DND-41 (cell line): ENCODE results near the gene FAP.

Experiments
- ATAC-seq: fragments of 200-7000 bp; cut with Tn5 transposase; 3 replicates; pipeline ENCODE4 v1.9.1; 2021; ENCODE audit warnings: low read depth; ENCODE audit not compliant: insufficient read depth
- DNase-seq: peaks from one replicate; pipeline ENCODE4 v3.0.0-alpha.2; 2020
- H2AFZ ChIP-seq: 2 replicates; pipeline ENCODE4 v1.6.0; 2012; ENCODE audit warnings: low read depth, low read length
- H3K27ac ChIP-seq: 2 replicates; pipeline ENCODE4 v1.5.1; 2012; ENCODE audit warnings: low read length, inconsistent platforms
- H3K27me3 ChIP-seq: fragments of 200-600 bp; sonication (generic); 2 replicates; pipeline ENCODE4 v1.6.0; 2012; ENCODE audit warnings: low read length, mild to moderate bottlenecking, inconsistent platforms; ENCODE audit not compliant: insufficient read depth, poor library complexity
- H3K36me3 ChIP-seq: 2 replicates; pipeline ENCODE4 v1.5.1; 2012; ENCODE audit warnings: low read length, inconsistent platforms; ENCODE audit not compliant: insufficient read depth
- H3K4me1 ChIP-seq: 2 replicates; pipeline ENCODE4 v1.5.1; 2012; ENCODE audit warnings: mild to moderate bottlenecking, low read length; ENCODE audit not compliant: insufficient read depth
- H3K4me2 ChIP-seq: 2 replicates; pipeline ENCODE4 v1.6.0; 2012; ENCODE audit warnings: mild to moderate bottlenecking, moderate library complexity, low read length, inconsistent platforms; ENCODE audit not compliant: insufficient read depth
- H3K4me3 ChIP-seq, 2 experiments: fragments of 200-600 bp in 1 of 2; shearing (Covaris generic) in 1 of 2; 2 replicates each; pipeline ENCODE4 v1.5.1; 2012 to 2016; ENCODE audit warnings: inconsistent platforms in 2 of 2, low read length in 2 of 2, mild to moderate bottlenecking in 2 of 2, low read depth in 1 of 2, moderate library complexity in 1 of 2
- H3K79me2 ChIP-seq: 2 replicates; pipeline ENCODE4 v1.6.0; 2012; ENCODE audit warnings: low read length, inconsistent platforms; ENCODE audit not compliant: insufficient read depth
- H3K9ac ChIP-seq: 2 replicates; pipeline ENCODE4 v1.6.0; 2012; ENCODE audit warnings: low read depth, mild to moderate bottlenecking, inconsistent platforms, low read length, moderate library complexity
- H3K9me3 ChIP-seq: 2 replicates; pipeline ENCODE4 v1.5.1; 2012; ENCODE audit warnings: low read length, moderate library complexity, mild to moderate bottlenecking, inconsistent platforms; ENCODE audit not compliant: insufficient read depth, severe bottlenecking
- H4K20me1 ChIP-seq: 2 replicates; pipeline ENCODE4 v1.6.0; 2012; ENCODE audit warnings: low read length; ENCODE audit not compliant: insufficient read depth
- CTCF ChIP-seq: IDR thresholded peaks from 2 replicates; pipeline ENCODE4 v1.5.1; 2012; ENCODE audit warnings: borderline replicate concordance, low read length, moderate library complexity, mild to moderate bottlenecking; ENCODE audit not compliant: poor library complexity, severe bottlenecking; ENCODE audit errors: extremely low read depth
- EZH2 ChIP-seq: IDR thresholded peaks from 3 replicates; pipeline ENCODE4 v1.6.1; 2012; ENCODE audit warnings: borderline replicate concordance, low read depth, mild to moderate bottlenecking, moderate library complexity, low read length, inconsistent platforms; ENCODE audit not compliant: severe bottlenecking

The FAP gene

GRCh38 chr2:162159446-162159845, 83.8 kb downstream of the FAP start:
- Histone ChIP-seq H3K79me2 (no peaks in the 10 kb centered on the region), H3K9ac (no peak overlapping the region), H4K20me1 (no peaks in the 10 kb centered on the region), H3K4me1 (no peaks in the 10 kb centered on the region), H3K27me3 (no peaks in the 10 kb centered on the region), H3K27ac (no peak overlapping the region), H3K4me2 (no peak overlapping the region), H3K36me3 (no peaks in the 10 kb centered on the region), H3K9me3 (no peaks in the 10 kb centered on the region), H2AFZ (no peak overlapping the region), H3K4me3 (no peak overlapping the region)
- TF ChIP-seq EZH2 (no peak), CTCF (no peak)
- ATAC-seq (no peak), DNase-seq (no peak)

GRCh38 chr2:162156149-162156548, 87.1 kb downstream of the FAP start:
- ATAC-seq (no peak), DNase-seq (no peak)
- Histone ChIP-seq H3K4me1 (no peaks in the 10 kb centered on the region), H3K36me3 (no peaks in the 10 kb centered on the region), H3K4me2 (no peak overlapping the region), H3K27ac (no peak overlapping the region), H3K9ac (no peak overlapping the region), H3K27me3 (no peaks in the 10 kb centered on the region), H4K20me1 (no peaks in the 10 kb centered on the region), H3K9me3 (no peaks in the 10 kb centered on the region), H3K4me3 (no peak overlapping the region), H3K79me2 (no peaks in the 10 kb centered on the region), H2AFZ (no peak overlapping the region)
- TF ChIP-seq CTCF = no peak
- TF ChIP-seq EZH2 = no peak

- H4K20me1 ChIP-seq = no peaks in the 10 kb centered on the region
- H3K4me2 ChIP-seq = no peak overlapping the region
- no peak overlapping the region for H2AFZ ChIP-seq
- no peak overlapping the region for H3K4me3 ChIP-seq
- no peaks in the 10 kb centered on the region for H3K27me3 ChIP-seq
- no peaks in the 10 kb centered on the region for H3K4me1 ChIP-seq
- no peak for DNase-seq
- no peak overlapping the region for H3K9ac ChIP-seq
- no peaks in the 10 kb centered on the region for H3K79me2 ChIP-seq
- H3K27ac ChIP-seq = no peak overlapping the region
- TF ChIP-seq CTCF (peak; percentile 36), EZH2 (no peak)
- H3K36me3 ChIP-seq = no peaks in the 10 kb centered on the region
- H3K9me3 ChIP-seq = no peaks in the 10 kb centered on the region
- ATAC-seq = no peak
Observed at GRCh38 chr2:162155093-162155492, 88.2 kb downstream of the FAP start.

- Histone ChIP-seq H3K4me3 (no peak overlapping the region), H3K79me2 (no peaks in the 10 kb centered on the region), H3K9ac (no peak overlapping the region), H3K9me3 (no peaks in the 10 kb centered on the region), H3K27ac (no peak overlapping the region), H2AFZ (no peak overlapping the region), H3K27me3 (no peaks in the 10 kb centered on the region), H3K36me3 (no peaks in the 10 kb centered on the region), H4K20me1 (no peaks in the 10 kb centered on the region), H3K4me2 (peak overlapping the region; percentile 31; the same call in 1 of the 2 replicates), H3K4me1 (no peaks in the 10 kb centered on the region)
- DNase-seq = peak; percentile 74
- ATAC-seq = peak; percentile 100
- no peak for TF ChIP-seq EZH2
- peak; percentile 92 for TF ChIP-seq CTCF
Observed at GRCh38 chr2:162153608-162154224, 89.5 kb downstream of the FAP start.
